Measurements from ENCODE around the gene PPP2R2C. TPM values are rescaled to one million over a fixed set of nuclear protein-coding genes. Genes with fewer than 3 reads are reported as not detected.

The PPP2R2C gene
- total and polyA plus RNA-seq, 2 of the 4 experiments (the other 2 are of a cell fraction): 0.03 TPM; not detected in 1

DNA sequence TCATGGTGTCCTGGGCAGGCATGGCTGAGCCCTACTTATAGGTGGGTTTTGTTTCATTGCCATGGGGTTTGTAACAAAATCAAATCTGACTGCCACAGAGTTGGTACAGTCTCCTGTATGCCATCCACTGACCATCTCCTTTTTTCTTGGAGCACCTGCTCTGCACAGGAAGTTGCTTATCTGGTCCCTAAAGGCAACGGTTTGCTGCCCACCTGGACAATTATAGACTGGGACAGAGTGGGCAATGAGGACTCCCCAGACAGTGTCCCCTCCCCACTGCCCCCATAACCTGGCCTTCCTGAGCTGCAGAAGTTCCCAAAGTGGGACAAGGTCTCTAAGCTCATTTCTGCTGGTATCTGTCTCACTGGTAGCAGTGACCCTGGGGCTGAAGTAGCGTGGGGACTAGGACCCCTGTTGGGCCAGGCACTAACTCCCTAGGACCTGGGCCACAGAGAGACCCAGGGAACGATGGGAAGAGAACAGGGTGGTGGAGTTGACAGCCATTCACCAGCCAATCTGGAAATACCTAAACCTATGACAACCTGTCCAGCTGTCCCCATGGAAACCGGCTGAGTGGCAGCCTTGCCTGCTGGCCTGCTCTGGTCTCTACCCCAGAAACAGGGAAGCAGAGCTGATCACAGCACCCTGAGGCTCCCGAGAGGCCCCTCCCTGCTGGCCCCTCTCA is 138.1 kb downstream of the PPP2R2C start:
- H3K27me3 ChIP-seq (ENCODE audit: control insufficient read depth, insufficient read depth, low read length): peaks cover 25% of the 10 kb centered on the region
- no peak overlapping the region for H3K23ac ChIP-seq (ENCODE audit: low read depth, low read length)
- ATAC-seq (ENCODE audit: low read depth): no peak
- no peak overlapping the region for H3K27ac ChIP-seq (ENCODE audit: insufficient read depth, low read length)
- no peak overlapping the region for H4K8ac ChIP-seq (ENCODE audit: low read depth in 2 of 2, low read length in 2 of 2)
- ChIA-PET CTCF (no interaction called here), POLR2A (ENCODE audit: unreplicated experiment) (no interaction called here)
- H2BK5ac ChIP-seq (ENCODE audit: low read depth, low read length, poor library complexity, severe bottlenecking): no peak overlapping the region
- no peak for DNase-seq
- H3K79me1 ChIP-seq (ENCODE audit: low read depth in 1 of 2, low read length in 2 of 2): no peaks in the 10 kb centered on the region
- H2AK5ac ChIP-seq (ENCODE audit: low read depth, low read length): no peak overlapping the region
- H3K9me1 ChIP-seq (ENCODE audit: insufficient read depth, low read length): no peaks in the 10 kb centered on the region
- no peaks in the 10 kb centered on the region for H3K36me3 ChIP-seq (ENCODE audit: control insufficient read depth, insufficient read depth, low read length)
- H4K91ac ChIP-seq (ENCODE audit: insufficient read depth, low read depth, low read length): no peak overlapping the region
- H2AFZ ChIP-seq (replicated peaks; ENCODE audit: low read length, poor library complexity): no peak overlapping the region
- no peaks in the 10 kb centered on the region; the same call in 1 of the 2 replicates for H4K20me1 ChIP-seq (ENCODE audit: insufficient read depth, low read length)
- no peak overlapping the region for H2AK9ac ChIP-seq (replicated peaks; ENCODE audit: low read depth, low read length, poor library complexity)
- BruUV-seq (replicated peaks): no TSS peak
- peaks cover 3% of the 10 kb centered on the region; the same call in 1 of the 2 replicates for H3K9me3 ChIP-seq (ENCODE audit: control insufficient read depth, insufficient read depth, low read length)
- no peak overlapping the region for H3K56ac ChIP-seq (ENCODE audit: extremely low read depth, insufficient read depth, low read length)
- H3K4me1 ChIP-seq (ENCODE audit: control insufficient read depth, insufficient read depth, low read length): no peaks in the 10 kb centered on the region
- H2BK20ac ChIP-seq (ENCODE audit: low read depth, low read length): no peak overlapping the region
- no peak overlapping the region for H3K18ac ChIP-seq (ENCODE audit: low read depth, low read length)
- TF ChIP-seq CHD1 (IDR thresholded peaks at IDR 0.05; ENCODE audit: low read depth, low read length) (no peak), MAZ (IDR thresholded peaks at IDR 0.05; ENCODE audit: borderline replicate concordance, low read depth, low read length) (no peak), FOS (IDR thresholded peaks at IDR 0.05; ENCODE audit: low read depth, low read length) (no peak), NFE2L2 (IDR thresholded peaks at IDR 0.05; ENCODE audit: low read depth, low read length) (no peak), CEBPB (IDR thresholded peaks at IDR 0.05; ENCODE audit: low read depth, low read length) (no peak), BHLHE40 (IDR thresholded peaks at IDR 0.05; ENCODE audit: low read depth, low read length) (no peak), RAD21 (IDR thresholded peaks at IDR 0.05; ENCODE audit: low read length) (no peak), MXI1 (IDR thresholded peaks at IDR 0.05; ENCODE audit: borderline replicate concordance, low read depth, low read length) (no peak), SMC3 (IDR thresholded peaks at IDR 0.05; ENCODE audit: low read depth, low read length) (no peak), MAFK (IDR thresholded peaks at IDR 0.05; ENCODE audit: low read depth, low read length) (no peak), RCOR1 (IDR thresholded peaks at IDR 0.05; ENCODE audit: insufficient replicate concordance, low read length) (no peak), RFX5 (IDR thresholded peaks at IDR 0.05; ENCODE audit: low read depth, low read length) (no peak)
- TF ChIP-seq, protein P1, sequence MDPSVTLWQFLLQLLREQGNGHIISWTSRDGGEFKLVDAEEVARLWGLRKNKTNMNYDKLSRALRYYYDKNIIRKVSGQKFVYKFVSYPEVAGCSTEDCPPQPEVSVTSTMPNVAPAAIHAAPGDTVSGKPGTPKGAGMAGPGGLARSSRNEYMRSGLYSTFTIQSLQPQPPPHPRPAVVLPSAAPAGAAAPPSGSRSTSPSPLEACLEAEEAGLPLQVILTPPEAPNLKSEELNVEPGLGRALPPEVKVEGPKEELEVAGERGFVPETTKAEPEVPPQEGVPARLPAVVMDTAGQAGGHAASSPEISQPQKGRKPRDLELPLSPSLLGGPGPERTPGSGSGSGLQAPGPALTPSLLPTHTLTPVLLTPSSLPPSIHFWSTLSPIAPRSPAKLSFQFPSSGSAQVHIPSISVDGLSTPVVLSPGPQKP (IDR thresholded peaks at IDR 0.05; ENCODE audit: borderline replicate concordance, low read depth, low read length): no peak
- TF ChIP-seq, protein P2, sequence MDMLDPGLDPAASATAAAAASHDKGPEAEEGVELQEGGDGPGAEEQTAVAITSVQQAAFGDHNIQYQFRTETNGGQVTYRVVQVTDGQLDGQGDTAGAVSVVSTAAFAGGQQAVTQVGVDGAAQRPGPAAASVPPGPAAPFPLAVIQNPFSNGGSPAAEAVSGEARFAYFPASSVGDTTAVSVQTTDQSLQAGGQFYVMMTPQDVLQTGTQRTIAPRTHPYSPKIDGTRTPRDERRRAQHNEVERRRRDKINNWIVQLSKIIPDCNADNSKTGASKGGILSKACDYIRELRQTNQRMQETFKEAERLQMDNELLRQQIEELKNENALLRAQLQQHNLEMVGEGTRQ (IDR thresholded peaks at IDR 0.05; ENCODE audit: low read depth, low read length): no peak
- TF ChIP-seq, protein P3, sequence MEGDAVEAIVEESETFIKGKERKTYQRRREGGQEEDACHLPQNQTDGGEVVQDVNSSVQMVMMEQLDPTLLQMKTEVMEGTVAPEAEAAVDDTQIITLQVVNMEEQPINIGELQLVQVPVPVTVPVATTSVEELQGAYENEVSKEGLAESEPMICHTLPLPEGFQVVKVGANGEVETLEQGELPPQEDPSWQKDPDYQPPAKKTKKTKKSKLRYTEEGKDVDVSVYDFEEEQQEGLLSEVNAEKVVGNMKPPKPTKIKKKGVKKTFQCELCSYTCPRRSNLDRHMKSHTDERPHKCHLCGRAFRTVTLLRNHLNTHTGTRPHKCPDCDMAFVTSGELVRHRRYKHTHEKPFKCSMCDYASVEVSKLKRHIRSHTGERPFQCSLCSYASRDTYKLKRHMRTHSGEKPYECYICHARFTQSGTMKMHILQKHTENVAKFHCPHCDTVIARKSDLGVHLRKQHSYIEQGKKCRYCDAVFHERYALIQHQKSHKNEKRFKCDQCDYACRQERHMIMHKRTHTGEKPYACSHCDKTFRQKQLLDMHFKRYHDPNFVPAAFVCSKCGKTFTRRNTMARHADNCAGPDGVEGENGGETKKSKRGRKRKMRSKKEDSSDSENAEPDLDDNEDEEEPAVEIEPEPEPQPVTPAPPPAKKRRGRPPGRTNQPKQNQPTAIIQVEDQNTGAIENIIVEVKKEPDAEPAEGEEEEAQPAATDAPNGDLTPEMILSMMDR (conservative IDR thresholded peaks at IDR 0.05; ENCODE audit: low read depth, low read length): no peak
- H3K14ac ChIP-seq (replicated peaks; ENCODE audit: low read depth, low read length): no peak overlapping the region
- no peak overlapping the region for H3K4me3 ChIP-seq (ENCODE audit: insufficient read depth, low read depth, low read length)
- H2BK120ac ChIP-seq (ENCODE audit: low read depth, low read length): no peak overlapping the region
- dilution Hi-C loops (cut with HindIII; ENCODE audit: low sequenced_read_pairs, unreplicated experiment) (no loop called here), intact Hi-C loops (cut with micrococcal nuclease) (loop anchor here (5.0 kb wide), 1 partner anchor 748 kb away; no protein-coding TSS in a partner anchor), in situ Hi-C loops (cut with MboI; ENCODE audit: low sequenced_read_pairs) (no loop called here)
- no peak overlapping the region for H3K9ac ChIP-seq (ENCODE audit: low read depth, low read length)
- H2BK15ac ChIP-seq (ENCODE audit: low read depth, low read length): no peak overlapping the region
- no peak overlapping the region for H3K4me2 ChIP-seq (ENCODE audit: low read depth, low read length)
- H4K5ac ChIP-seq (ENCODE audit: low read depth, low read length): no peak overlapping the region
- no peak overlapping the region for H3K4ac ChIP-seq (ENCODE audit: low read depth, low read length)
- 0% methylated on average over 1 of the region's 5 CpGs; no CpG with 5 or more reads in 1 of the 2 experiments for WGBS, 2 experiments (ENCODE audit: extremely low coverage in 2 of 2, insufficient read length in 1 of 2)

Measured in IMR-90 (cell line).